HG03060 (cell line): ENCODE results near the gene CDH2.

Experiments
- ATAC-seq: cut with Tn5 transposase; IDR thresholded peaks from one replicate; pipeline ENCODE4 v1.9.1; 2021; ENCODE audit warnings: low read depth, moderate number of reproducible peaks; ENCODE audit not compliant: unreplicated experiment

Gene CDH2

GRCh38 chr18:28128659-28128980 is 48.3 kb downstream of the CDH2 start:
- no peak for ATAC-seq

DNA sequence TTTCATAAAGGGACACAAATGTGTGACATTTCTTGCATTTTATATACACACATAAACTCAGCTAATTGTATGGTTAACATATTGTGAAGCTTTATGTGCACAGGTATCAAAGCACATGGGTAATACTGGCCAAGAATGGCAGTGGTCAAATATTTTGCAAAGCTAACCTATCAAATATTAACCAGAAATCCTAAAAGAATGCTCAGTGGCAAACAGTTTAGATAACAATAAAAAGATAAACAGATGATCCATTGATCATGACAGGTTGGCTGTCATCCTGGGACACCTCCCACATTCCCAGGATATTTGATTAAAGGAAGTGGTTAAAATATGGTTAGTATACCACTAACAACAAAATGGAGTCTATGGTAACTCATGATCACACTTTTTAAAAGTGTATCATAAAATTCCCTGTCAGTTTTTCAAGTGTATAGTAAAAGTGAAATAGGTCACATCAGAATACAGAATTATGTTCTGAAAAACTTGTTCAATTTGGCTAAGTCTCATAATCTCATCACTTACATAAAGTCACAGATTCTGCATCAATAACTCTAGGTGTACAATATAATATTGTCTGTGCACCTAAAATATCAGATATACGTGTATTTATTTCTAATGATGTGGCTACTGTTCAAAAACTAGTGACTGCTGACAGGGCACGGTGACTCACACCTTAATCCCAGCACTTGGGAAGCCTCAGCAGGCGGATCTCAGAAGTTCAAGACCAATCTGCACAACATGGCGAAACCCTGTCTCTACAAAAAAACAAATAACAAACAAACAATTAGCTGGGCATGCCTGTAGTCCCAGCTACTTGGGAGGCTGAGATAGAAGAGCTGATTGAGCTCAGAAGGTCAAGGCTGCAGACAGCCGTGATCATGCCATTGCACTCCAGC is 48.9 kb downstream of the CDH2 start:
- no peak for ATAC-seq

DNA sequence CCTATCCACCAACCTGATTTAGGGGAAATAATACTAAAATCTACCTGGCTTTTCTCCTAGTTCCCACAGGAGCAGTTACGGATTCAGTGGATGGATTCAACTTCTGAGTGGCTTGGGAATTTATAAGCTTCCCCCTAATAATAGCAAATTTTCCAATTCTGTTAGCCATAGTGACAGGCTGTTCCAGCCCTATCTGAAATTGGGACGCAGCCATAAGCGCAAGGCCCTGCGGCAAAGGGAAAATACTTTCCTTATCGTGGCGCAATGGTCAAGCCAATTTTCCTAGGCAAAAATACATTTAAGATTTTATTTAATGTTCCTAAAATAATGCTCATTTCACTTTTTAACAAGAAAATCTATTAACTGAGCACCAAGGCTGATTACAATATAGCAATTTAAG is 49.7 kb downstream of the CDH2 start:
- ATAC-seq: no peak

DNA sequence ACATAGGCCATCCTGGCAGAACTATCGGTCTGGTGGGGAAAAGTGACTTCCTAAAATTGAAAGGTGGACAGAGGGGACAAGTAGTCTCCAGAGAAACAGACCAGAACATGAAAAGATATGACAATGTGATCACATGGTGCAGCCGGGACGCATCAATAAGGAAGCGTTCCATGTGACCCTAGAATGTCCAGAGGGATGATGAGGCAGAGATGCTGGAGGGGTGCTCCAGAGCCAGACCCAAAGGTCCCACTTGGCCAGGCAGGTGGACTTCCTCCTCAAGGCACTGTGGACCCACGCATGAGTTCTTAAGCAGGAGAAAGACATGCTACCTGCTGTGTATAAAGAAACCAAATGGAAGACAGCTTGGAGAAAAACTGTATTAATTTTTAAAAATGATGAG is 50.2 kb downstream of the CDH2 start:
- ATAC-seq: no peak

DNA sequence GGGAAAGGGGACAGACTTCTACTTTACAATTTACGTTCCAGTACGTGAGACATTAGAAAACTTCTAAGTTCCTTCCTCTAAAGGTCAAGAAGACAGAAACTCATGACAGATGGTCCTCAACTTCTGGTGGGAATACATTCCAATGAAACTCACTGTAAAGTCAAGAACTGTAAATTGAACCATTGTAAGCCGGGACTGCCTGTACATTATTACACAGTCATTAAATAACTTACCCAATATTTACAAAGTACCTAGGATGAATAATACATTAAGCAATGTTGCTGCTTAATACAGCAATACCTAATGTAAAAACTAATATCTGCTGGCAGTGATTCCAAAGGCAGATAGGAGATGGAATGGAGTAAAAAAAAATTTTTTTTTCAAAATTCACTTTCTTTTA is 51.9 kb downstream of the CDH2 start:
- ATAC-seq: no peak

- ATAC-seq: no peak
Observed at GRCh38 chr18:28124131-28125029, 52.5 kb downstream of the CDH2 start.

DNA sequence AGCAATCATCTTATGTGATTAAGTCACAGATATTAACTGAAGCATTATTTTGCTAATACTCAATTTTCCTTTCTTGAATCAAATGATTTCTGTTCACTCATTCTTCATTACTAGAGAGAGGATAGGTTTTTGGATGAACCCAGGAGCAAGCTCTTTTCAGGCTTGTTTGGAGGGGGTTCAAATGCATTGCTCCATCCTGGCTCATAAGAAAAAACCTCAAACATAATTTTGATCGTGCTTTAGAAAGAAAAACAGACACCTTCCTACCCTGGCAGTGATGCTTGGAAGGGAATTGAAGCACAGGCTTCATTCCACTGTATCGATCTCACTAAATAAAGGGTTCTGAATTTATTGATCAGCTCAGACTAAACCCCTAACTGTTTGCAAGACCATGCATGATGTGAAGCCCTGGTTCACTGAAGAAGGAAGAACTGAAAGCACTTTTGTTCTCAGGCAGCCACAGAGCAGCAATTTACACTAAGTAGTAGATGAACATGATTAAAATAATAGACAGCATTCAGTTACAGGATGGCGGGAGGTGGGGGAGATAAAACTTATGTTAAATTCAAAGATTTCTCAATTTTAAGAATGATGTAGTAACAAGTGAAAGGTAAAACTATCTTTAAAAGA is 53.4 kb downstream of the CDH2 start:
- ATAC-seq: no peak

- ATAC-seq: no peak
Observed at GRCh38 chr18:28120828-28121515, 56.0 kb downstream of the CDH2 start.

- no peak for ATAC-seq
Observed at GRCh38 chr18:28116461-28116860, 60.5 kb downstream of the CDH2 start.

GRCh38 chr18:28115149-28115550 is 61.8 kb downstream of the CDH2 start:
- no peak for ATAC-seq

- no peak for ATAC-seq
Observed at GRCh38 chr18:28114472-28114871, 62.5 kb downstream of the CDH2 start.

DNA sequence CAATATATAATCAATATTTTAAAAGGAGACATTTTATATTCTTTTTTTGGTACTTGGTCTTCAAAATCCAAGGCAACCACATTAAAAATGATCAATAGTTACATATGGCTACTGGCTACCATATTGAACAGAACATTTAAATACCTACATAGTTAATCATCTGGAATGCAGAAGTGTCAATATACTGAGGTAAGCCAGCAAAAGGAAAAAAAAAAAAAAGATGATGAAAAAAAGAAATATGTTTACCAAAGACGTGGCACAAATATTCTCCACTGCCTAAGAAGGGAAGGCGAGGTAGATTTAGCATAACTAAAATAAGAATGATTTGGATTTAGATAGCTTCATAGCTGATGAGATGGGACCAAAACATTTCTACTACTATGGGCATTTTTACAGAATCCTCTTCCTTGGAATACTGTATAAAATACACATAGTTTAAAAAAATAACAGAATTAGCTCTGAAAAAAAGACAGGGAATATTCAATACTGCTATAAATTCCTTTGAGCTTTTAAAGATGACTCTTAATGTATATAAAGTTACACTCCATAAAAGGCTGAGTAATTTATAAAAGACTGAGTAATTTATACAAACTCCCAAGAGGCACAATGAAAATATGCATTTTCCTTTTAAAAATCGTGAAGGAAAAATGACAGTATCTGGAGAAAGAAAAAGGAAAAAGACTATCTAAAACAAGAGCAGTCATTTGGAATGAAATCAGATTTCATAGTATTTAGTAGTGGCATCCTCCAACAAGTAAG is 63.5 kb downstream of the CDH2 start:
- ATAC-seq: no peak

- ATAC-seq: no peak
Observed at GRCh38 chr18:28112056-28112470, 64.9 kb downstream of the CDH2 start.

GRCh38 chr18:28110924-28111323 is 66.0 kb downstream of the CDH2 start:
- no peak for ATAC-seq

- ATAC-seq: no peak
Observed at GRCh38 chr18:28109781-28110560, 67.0 kb downstream of the CDH2 start.

DNA sequence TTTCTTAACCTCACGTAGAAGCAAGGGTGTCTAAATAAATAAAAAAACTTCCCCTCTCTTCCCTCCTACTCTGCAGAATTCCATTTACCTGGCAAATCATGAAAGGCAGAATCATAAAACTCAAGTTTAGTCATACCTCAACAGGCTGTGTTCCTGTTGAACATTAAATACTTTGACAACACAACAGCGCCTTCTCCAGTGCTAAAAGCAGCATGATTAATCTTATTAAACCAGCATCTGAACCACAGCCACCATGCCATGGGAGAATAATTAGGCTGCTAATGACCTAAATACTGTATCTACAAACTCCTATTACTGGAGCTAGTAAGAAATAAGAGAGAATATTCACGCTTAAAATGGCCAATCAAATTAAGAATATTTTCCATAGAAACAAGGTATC is 68.1 kb downstream of the CDH2 start:
- no peak for ATAC-seq

- ATAC-seq: no peak
Observed at GRCh38 chr18:28108254-28108653, 68.7 kb downstream of the CDH2 start.

- no peak for ATAC-seq
Observed at GRCh38 chr18:28099237-28099636, 77.7 kb downstream of the CDH2 start.

- ATAC-seq: no peak
Observed at GRCh38 chr18:28095631-28096030, 81.3 kb downstream of the CDH2 start.
